ENCODE results near the gene FBXL17. TPM values are rescaled to one million over a fixed set of nuclear protein-coding genes. Genes with fewer than 3 reads are reported as not detected.

The FBXL17 gene
- total RNA-seq, 1 experiment from 2014 or later: 11.5 TPM

DNA sequence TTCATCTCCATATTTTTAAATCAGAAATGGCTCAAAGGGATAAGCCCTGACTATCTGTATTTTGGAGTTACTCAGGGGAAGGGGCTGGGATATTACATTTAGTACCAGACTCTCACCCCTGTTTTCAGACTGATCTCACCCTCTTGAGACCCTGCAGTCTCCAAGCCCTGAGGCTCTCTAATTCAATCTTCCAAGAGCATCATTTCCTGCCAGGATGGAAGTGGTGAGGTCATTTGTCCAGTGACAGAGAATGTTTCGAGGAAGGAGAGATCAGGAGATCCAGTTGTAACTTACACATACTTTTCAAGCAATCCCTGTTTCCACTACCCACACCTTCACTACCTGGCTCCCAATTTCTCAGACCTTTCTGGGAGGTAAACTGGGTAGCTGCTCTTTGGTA, 415.7 kb downstream of the FBXL17 start:
- DNase-seq (ENCODE audit: extremely low read depth, low read depth): no peak

DNA sequence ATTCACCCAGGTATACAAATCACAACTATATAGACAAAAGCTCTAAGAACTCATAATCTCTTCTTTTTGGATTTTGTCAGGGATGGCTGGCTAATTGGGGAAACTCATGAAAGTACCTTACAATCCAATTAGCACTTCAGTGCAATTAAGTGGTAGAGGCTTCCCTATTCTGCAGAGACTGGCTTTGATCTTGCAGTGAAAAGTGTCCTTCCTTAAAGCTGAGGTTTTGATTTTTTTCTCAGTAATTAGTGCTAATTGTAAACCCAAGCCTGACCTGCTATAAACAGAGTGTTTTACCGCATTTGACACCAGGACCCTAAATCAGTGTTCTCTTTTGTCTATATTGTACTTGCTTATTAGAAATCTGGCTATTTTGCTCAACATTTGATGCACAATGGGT, 417.2 kb downstream of the FBXL17 start:
- no peak for DNase-seq (ENCODE audit: extremely low read depth, low read depth)

DNA sequence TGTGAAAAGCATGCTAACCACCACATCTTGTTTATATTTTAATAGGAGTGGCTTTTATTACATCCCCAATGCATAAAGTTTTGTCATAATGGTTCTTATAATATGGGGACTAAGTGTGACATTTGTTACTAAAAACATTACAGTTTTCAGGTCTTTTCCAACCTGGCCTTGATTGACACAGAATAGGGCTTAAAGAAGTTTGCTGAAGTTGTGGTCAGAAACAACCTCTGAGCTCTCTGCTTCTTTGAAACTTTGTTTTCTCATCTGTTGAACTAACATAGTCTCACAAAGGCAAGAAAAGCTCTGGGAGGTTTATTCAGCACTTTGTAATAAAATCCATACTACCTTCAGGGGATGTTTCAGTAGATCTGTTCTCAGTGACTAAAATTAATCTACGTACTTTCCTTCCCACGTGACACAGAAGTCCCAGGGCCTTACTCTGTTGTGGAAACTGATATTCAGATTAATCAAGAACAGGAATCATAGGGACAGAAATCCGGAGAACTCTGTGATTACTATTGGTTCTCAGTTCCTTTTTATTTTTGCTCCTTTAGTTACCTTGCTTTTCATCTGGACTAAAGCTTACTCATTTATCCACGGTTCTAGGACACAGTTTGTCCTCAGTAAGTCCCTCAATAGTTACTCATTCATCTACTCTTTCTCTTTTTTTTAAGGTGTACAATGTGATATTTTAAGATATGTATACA, 422.2 kb downstream of the FBXL17 start:
- DNase-seq (ENCODE audit: extremely low read depth, low read depth): no peak

DNA sequence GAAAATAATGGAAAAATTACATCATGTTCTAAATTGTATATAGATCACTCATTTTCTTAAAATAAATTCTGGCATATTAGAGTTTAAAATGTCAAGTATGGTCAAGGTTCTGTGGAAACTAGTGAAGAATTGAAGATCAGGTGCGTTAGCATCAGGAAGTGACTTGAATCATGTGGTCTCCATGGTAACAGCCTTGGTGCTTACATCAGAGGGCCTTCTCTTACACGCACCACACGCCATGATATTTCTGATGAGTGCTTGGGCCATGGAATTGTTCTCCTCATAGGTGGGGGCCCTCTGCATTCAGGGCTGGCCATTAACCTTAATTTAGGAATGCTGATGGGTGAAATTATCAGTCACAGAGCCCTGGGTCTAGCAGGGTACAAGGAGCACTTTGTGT, 423.0 kb downstream of the FBXL17 start:
- DNase-seq (ENCODE audit: extremely low read depth, low read depth): no peak

DNA sequence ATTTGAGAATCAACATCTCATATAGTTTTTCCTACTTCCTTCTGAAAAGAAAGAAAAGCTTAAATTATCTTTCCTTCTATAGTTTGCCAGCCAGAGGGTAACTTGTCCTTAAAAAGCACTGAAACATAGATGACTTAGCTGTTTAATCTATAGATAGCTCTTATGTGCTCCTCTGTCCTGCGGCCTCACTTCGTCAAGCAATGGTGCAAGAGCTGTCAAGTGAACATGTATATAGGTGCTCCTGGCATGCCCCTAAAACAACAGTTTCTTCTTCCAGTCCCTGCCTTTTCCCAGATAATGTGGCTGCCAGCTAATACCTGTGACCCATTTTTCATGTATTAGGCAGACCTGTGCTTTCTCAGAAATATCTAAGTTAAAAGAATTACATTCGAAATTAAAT, 423.5 kb downstream of the FBXL17 start:
- no peak for DNase-seq (ENCODE audit: extremely low read depth, low read depth)

DNA sequence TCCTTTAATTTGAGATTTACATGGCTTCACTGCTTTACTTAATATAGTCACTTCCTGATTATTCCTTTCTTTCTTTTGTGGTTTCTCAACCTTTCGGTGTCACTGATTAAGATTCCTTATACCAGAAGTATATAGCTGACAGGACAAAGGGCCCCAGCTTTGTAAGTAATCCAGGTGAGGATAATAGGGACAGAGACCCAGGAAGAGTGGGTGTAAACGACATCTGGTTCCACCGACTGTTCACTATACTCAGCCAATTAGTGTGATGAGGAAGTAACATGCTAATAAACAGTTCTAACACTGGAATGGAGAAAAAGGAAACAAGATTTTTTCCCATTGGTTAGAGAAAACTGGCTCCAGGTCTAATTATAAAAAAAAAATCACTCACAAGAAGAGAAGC, 424.8 kb downstream of the FBXL17 start:
- no peak for DNase-seq (ENCODE audit: extremely low read depth, low read depth)

DNA sequence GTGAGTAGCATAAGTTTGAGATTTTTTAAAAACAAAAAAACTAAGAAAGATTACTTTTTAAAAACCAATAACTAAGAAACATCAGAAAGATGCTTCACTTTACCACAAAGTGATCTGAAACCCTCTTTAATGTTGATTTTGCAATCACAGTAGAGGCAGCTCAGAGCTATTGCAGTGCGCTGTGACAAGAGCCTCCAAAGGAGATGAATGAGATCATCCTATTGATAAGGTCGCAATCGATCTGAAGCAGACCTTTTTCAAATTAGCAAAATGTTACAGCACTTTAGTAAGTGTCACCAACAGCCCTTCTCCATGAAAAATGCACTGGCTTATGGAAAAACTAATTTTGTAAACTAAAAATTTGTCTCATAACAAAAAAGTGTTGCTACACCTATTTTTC, 426.6 kb downstream of the FBXL17 start:
- DNase-seq (ENCODE audit: extremely low read depth, low read depth): no peak

DNA sequence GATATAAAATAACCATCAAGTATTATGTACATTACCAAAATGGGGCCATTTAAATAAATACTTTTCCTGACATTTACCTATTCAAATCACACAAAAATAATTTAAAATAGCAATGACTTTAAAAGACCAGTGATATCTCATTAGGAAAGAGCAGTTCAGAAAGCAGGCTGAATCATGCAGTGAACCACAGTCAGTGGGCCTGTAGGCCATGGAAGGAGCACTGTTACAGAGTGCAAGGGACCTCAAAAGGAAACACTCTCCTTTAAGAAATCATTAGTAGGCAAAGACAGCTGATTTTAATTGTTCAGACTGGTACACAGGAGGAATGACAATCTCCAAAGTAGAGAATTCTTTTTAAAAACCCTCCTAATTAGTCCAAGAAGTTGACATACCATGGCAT, 427.6 kb downstream of the FBXL17 start:
- DNase-seq (ENCODE audit: extremely low read depth, low read depth): no peak

DNA sequence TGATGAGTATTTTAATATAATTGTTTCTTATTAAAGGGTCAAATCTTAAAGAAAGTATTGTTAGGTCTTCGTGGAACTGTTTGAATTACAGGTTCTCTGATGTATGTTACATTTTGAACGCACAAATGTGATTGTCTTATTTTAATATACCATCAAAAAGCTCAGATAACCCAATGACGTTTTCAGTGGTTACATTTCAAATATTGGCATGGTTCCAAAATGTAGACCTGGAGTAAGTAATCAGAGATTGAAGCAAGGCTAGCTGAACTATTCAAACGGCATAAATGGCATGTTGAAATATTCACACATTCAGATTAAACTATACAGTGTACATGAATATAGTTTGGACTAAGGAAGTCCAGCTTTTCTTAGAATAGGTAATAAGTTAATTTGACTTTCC, 429.4 kb downstream of the FBXL17 start:
- DNase-seq (ENCODE audit: extremely low read depth, low read depth): no peak

DNA sequence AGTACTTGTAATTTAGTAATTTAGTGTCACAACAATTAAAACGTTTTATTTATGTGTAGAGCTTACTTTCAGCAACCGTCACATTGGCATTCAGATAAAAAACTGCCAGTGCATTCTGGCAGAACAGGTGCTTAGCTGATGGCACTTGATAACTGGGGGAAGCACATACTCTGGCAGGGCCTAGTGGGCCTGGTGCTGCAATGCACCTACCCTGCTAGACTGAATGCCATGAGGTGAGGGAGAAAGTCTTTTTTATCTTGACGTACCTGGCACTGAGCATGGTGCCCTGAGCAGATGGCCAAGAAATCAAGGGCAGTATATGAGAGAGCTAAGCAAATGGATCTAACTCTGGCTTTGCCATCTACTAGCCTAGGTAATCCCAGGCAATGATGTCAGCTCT, 430.6 kb downstream of the FBXL17 start:
- no peak for DNase-seq (ENCODE audit: extremely low read depth, low read depth)

DNA sequence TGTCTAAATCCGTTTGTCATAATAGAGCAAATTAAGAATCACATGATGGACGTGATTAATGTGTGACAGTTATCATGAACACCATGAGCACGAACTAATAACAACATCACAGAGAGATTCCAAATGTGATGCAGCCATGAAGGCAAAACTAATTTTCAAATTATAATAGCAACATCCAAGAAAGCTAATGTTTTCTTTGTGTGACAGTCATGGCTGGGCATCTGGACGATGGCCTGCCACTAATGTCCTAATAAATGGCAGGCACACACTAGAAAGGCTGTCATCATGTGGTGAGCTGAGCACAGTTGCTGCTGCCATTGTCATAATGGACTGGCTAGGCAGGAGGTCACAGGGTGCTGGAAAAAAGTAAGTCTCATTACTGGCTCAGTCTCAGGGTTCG, 431.1 kb downstream of the FBXL17 start:
- DNase-seq (ENCODE audit: extremely low read depth, low read depth): no peak

DNA sequence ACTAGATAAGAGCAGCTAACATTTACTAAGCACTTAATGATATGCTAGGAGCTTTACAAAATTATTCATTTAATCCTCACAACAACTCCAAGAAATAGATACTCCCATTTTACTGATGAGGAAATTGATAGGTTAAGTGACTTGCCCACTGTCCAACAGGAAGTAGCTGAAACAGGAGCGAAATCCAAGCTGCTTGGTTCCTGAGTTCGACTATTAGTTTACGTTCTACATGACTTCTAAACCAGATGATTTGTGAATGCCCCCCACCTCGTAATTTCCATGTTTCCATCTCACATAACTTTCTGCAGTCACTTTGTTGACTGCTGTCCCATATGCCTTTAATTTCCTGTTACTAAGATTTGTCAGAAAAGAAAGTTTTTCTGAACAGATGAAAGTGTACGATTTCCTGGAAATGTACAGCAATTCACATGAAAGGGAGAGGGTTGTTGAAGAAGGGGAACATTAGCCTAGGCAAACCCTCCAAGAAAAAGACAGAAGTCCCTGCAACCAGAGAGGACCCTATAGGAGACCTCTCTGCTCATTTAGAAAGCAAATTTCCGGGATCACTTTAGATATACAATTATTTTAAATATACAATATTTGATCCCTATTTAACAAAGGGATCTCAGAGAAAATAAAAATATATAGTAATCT, 432.1 kb downstream of the FBXL17 start:
- DNase-seq (ENCODE audit: extremely low read depth, low read depth): no peak

DNA sequence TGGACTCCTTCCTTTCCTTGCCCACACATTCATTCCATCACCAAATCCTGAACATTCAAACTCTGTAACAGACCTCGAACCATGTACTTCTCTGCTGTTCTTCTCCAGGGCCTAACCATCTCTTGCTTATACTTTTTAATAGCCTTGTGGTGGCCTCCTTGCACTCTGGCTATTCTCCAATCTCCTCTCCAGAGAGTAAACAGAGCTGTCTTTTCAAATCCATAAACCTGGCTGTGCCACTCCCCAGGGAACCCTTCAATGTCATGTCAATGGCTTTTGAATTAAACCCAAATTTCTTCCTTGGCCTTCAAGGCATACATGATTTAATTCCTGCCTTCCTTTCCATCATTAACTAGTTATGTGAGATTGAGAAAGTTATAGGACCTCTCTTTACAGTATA, 433.5 kb downstream of the FBXL17 start:
- DNase-seq (ENCODE audit: extremely low read depth, low read depth): no peak

DNA sequence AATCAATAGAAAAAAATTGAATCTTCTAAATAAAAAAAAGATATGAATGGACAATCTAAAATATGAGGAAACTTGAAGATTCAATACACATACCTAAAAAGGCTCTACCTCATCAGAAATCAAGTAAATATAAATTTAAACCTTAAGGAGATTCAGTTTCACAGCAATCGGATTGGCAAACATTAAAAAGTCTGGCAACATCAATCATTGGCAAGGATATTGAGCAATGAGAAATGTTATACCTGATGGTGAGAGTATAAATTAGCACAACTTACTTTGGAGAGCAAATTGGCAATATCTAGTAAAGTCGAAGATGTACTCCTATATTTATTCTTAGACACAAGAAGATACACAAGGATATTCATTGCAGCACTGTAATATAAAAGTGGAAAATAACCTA, 436.8 kb downstream of the FBXL17 start:
- DNase-seq (ENCODE audit: extremely low read depth, low read depth): no peak

DNA sequence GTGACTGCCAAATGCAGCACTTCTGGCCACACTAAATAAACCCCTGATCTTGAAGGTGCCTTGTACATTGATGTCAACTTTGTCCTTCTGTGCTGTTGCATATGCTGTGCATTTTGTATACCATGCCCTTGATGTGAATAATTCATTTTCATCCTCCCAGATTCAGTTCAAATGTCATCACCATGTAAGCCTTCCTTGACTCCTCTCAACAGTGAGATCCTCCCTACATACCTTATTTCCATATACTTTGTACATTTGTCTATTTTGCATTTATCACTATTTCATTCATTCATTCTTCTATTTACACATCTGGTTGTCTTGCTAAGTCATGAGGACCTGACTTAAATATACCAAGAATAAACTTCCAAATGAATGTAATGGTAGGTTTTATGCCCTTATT, 438.0 kb downstream of the FBXL17 start:
- DNase-seq (ENCODE audit: extremely low read depth, low read depth): no peak

DNA sequence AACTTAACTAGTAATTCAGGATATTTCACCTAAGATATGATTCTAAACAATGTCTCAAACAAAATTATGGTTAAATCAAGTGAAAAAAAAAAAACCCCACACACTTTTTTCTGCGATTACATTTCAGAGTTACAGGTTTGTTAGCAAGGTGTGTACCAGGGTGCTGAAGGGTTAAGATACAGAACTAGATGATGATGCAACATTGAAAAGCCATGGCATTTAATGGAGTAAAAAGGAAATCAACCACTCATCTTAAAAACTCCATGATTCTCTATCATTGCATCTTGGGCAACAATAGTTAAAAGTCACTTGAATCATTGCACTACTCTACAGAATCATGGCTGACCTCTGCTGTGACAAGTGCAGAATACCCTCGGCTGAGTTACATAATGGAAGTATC, 440.9 kb downstream of the FBXL17 start:
- no peak for DNase-seq (ENCODE audit: extremely low read depth, low read depth)

DNA sequence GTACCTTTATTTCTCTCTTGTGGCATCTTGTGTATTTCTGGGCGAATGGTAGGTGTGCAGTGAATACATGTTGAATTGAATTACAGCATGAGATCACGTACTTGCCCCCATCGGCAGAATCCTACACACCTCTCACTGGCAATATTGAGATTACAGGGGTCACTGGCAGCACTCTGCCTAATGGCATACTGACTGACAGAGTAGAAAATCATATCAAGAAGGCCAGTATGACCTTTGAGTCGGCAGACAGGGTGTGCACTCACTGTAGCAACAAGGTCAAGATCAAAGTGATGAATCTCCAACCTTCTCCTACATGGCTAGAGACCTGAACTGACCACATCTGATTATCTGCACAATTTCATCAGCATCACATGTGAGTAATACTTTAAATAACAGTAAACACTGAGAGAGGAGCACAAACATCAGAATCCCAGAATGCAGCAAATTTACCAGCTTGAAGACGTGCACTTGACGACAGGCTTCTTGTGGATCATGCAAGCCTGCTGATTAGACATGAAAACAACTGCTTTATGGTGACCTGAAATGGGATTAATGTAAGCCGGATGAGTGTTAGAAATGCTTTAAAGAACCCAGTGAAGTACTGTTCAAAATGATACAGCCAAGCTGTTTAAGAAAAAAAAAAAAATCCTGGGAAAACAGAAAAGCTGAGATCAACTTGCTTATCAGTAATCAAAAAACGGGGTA, 444.1 kb downstream of the FBXL17 start:
- DNase-seq (ENCODE audit: extremely low read depth, low read depth): no peak

DNA sequence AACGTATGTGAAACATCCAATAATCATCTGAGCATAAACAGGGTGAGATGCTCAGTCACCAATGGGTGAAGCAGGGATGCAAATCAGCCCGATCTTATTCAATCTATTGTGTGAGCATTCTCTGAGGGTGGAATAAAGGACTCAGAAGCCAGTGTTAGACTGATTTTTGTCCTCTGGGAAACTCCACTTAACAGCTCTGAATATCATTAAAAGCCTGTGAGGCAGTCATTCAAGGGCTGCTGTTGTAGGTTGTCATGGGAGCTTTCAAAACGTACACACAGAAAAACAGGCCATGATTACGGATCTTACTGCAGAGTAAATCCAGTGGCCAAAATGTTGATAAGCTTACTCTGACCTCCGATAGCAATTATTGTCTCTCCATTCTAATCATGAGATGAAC, 444.7 kb downstream of the FBXL17 start:
- no peak for DNase-seq (ENCODE audit: extremely low read depth, low read depth)

DNA sequence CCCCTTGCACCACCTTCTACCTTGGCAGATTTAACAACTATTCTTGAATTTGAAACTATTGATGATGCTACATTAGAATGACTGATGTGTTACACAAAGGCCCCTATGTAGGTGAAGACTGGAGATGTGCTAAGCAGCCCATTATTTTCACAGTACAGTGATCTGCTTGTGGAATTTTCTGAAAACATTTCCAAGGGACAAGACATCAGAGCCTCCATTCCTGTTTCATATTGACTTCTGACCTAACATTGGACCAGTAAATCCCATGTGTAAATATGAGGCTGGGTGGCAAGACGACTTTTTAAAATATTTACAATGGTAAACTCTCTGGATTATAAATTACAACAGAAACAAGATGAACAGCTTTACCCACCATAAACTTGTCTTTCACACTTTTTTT, 445.4 kb downstream of the FBXL17 start:
- no peak for DNase-seq (ENCODE audit: extremely low read depth, low read depth)

DNA sequence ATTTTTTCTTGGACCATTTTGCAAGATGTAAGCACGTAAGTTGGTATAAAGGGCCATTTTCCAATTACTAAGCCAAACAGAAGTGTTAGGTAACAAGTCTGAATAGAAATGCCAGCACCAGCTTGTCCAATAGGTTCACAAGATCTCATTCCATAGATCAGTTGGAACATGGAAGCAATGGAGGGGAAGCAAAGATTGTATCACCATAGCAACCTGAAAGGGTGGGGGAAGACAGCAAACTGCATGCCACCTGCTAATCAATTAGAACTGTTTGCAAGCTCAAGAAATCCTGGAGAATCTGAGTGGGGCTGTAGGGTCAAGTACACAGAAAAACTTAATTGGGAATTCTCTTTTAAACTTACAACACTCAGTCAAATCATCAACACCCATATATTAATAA, 446.3 kb downstream of the FBXL17 start:
- no peak for DNase-seq (ENCODE audit: extremely low read depth, low read depth)

DNA sequence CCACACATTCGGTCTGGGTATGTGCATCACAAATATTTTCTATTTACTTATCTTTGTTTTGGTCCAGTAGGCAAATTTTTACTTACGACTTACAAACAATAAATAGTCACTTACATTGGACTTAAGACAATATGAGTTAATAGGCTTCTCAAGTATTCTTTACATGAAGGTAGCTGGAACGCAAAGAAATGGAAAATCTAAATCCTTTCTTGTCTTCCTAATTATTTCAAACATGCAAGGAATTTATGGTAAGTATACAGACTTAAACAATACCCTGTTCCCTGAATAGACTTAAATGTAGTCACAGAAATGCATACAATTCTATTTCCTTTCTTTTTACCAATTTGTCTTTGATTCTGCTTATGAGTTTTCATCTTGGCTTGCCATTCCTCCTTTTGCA, 448.6 kb downstream of the FBXL17 start:
- DNase-seq (ENCODE audit: extremely low read depth, low read depth): no peak

DNA sequence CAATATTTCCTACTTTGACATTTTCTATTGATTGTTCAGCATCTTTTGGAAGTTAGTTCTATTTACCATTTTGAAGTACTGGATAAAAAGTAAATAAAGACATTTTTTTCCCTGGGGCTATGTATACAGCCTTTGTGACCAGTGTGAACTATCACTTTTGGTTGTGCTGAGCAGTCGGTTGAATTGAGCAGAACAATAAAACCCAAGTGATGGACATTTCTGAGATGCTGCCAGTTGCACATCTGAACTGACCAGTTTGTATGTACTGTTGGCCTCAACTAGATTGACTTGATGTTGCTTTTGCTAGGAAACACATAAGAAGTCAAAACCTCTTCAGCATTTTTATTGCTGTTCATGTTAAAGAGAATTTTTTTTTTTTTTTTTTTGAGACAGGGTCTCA, 451.0 kb downstream of the FBXL17 start:
- no peak for DNase-seq (ENCODE audit: extremely low read depth, low read depth)

Measured in NCI-H460 (cell line).